Ammon's horn (tissue), 1 donor: ENCODE measurements around the gene TBL1Y.
A peak's percentile ranks its signal among the peaks of the same experiment; 100 is the strongest.
"Not testable (repeated sequence)": the region's sequence is repeated elsewhere in the genome, so short reads cannot be mapped to it uniquely, and the experiment has no call there.

Source experiments
- DNase-seq: peaks from one replicate; pipeline ENCODE4 v3.0.0-alpha.2; 2016; ENCODE audit warnings: low spot score

The TBL1Y gene

GRCh38 chrY:7080548-7080947 lies 170.1 kb downstream of the TBL1Y start:
- not testable (repeated sequence) for DNase-seq

- peak; percentile 79 for DNase-seq
Measured at GRCh38 chrY:7085606-7086005, 175.1 kb downstream of the TBL1Y start.

GRCh38 chrY:7092836-7093235 lies 182.3 kb downstream of the TBL1Y start:
- no peak for DNase-seq

GRCh38 chrY:7094365-7094764 lies 183.9 kb downstream of the TBL1Y start:
- no peak for DNase-seq

GRCh38 chrY:7097021-7097420 lies 186.5 kb downstream of the TBL1Y start:
- no peak for DNase-seq

GRCh38 chrY:7099742-7100141 lies 189.2 kb downstream of the TBL1Y start:
- no peak for DNase-seq

GRCh38 chrY:7102680-7103079 lies 192.2 kb downstream of the TBL1Y start:
- no peak for DNase-seq

GRCh38 chrY:7107179-7107578 lies 196.7 kb downstream of the TBL1Y start:
- DNase-seq: no peak

- no peak for DNase-seq
Measured at GRCh38 chrY:7110086-7110485, 199.6 kb downstream of the TBL1Y start.

GRCh38 chrY:7115871-7116270 lies 205.4 kb downstream of the TBL1Y start:
- DNase-seq: no peak

- DNase-seq: no peak
Measured at GRCh38 chrY:7122202-7122601, 211.7 kb downstream of the TBL1Y start.

GRCh38 chrY:7125136-7126056 lies 214.9 kb downstream of the TBL1Y start:
- DNase-seq: no peak

GRCh38 chrY:7128211-7128610 lies 217.7 kb downstream of the TBL1Y start:
- DNase-seq: no peak
